Stimulated activated CD4-positive, alpha-beta T cell treated with anti-CD3 and anti-CD28 coated beads, Interleukin-2, amount 100 ng/mL, for 24 hours (primary cell): ENCODE measurements around the gene PCDHGA8.
A peak's percentile ranks its signal among the peaks of the same experiment; 100 is the strongest.
"Not testable (repeated sequence)": the region's sequence is repeated elsewhere in the genome, so short reads cannot be mapped to it uniquely, and the experiment has no call there.

Source experiments
- DNase-seq, 2 donors: peaks; one replicate each; pipeline ENCODE4 v3.0.0-alpha.2; 2020

The PCDHGA8 gene

GRCh38 chr5:141392429-141393198 lies at the start of gene PCDHGA8:
PCDHGA8 (plus strand) TSS chr5:141392633; CDS start chr5:141392814, 181 bp downstream.
- no peak for DNase-seq

GRCh38 chr5:141342773-141343172 lies 49.7 kb upstream of the PCDHGA8 start:
- no peak for DNase-seq

GRCh38 chr5:141343242-141343952 lies 49.0 kb upstream of the PCDHGA8 start, which contains the start of gene PCDHGA3:
PCDHGA3 (plus strand) TSS chr5:141343829; CDS start chr5:141344034, 205 bp downstream.
- DNase-seq = no peak

GRCh38 chr5:141343953-141344463 lies 48.4 kb upstream of the PCDHGA8 start:
- no peak for DNase-seq

- no peak for DNase-seq
Observed at GRCh38 chr5:141345327-141345726, 47.1 kb upstream of the PCDHGA8 start.

GRCh38 chr5:141346017-141346416 lies 46.4 kb upstream of the PCDHGA8 start:
- not testable (repeated sequence) for DNase-seq

- peak; percentile 27 to 37 for DNase-seq
Observed at GRCh38 chr5:141349917-141350619, 42.4 kb upstream of the PCDHGA8 start, which contains the start of gene PCDHGB1. PCDHGB1 (plus strand) TSS chr5:141350099; CDS start chr5:141350261, 162 bp downstream.

- no peak for DNase-seq
Observed at GRCh38 chr5:141351591-141351990, 40.8 kb upstream of the PCDHGA8 start.

- no peak for DNase-seq
Observed at GRCh38 chr5:141354900-141355469, 37.4 kb upstream of the PCDHGA8 start, which contains the start of gene PCDHGA4. PCDHGA4 (plus strand) TSS chr5:141355021; CDS start chr5:141355108, 87 bp downstream.

- DNase-seq = no peak
Observed at GRCh38 chr5:141355641-141356040, 36.8 kb upstream of the PCDHGA8 start.

GRCh38 chr5:141356133-141356532 lies 36.3 kb upstream of the PCDHGA8 start:
- DNase-seq = no peak

GRCh38 chr5:141356950-141357349 lies 35.5 kb upstream of the PCDHGA8 start:
- no peak for DNase-seq

GRCh38 chr5:141359790-141360426 lies 32.5 kb upstream of the PCDHGA8 start, which contains the start of gene PCDHGB2:
PCDHGB2 (plus strand) TSS chr5:141359994; CDS start chr5:141360136, 142 bp downstream.
- no peak for DNase-seq

GRCh38 chr5:141360685-141361084 lies 31.7 kb upstream of the PCDHGA8 start:
- DNase-seq = no peak

GRCh38 chr5:141362719-141363118 lies 29.7 kb upstream of the PCDHGA8 start:
- no peak for DNase-seq

GRCh38 chr5:141363952-141364660 lies 28.3 kb upstream of the PCDHGA8 start, which contains the start of gene PCDHGA5:
PCDHGA5 (plus strand) TSS chr5:141364162; CDS start chr5:141364331, 169 bp downstream.
- no peak for DNase-seq

- DNase-seq = no peak
Observed at GRCh38 chr5:141366016-141366896, 26.2 kb upstream of the PCDHGA8 start.

GRCh38 chr5:141369994-141370848 lies 22.2 kb upstream of the PCDHGA8 start, which contains the start of gene PCDHGB3:
PCDHGB3 (plus strand) TSS chr5:141370242; CDS start chr5:141370395, 153 bp downstream.
- DNase-seq = peak in 1 of 2 donors; percentile 40
